B cell (primary cell): Measurements from ENCODE around the gene CCDC30. TPM values are rescaled to one million over a fixed set of nuclear protein-coding genes. Genes with fewer than 3 reads are reported as not detected.

Experiments
- ATAC-seq: fragments of 200-7000 bp; cut with Tn5 transposase; one replicate; pipeline ENCODE4 v1.10.0; 2021; ENCODE audit warnings: low read depth, mild to moderate bottlenecking, moderate number of reproducible peaks, moderate library complexity
- CTCF ChIA-PET: fragments of 350-600 bp; sonication (Branson Sonifier 250); formaldehyde crosslinking; loops from one replicate; lab custom pipeline; 2021; ENCODE audit warnings: antibody characterized with exemption, inconsistent platforms; lab: Charles Lee
- POLR2A ChIA-PET: fragments of 350-600 bp; sonication (Branson Sonifier 250); formaldehyde crosslinking; loops from one replicate; lab custom pipeline; 2021; ENCODE audit warnings: antibody characterized with exemption; lab: Charles Lee
- DNase-seq: peaks from one replicate; pipeline ENCODE4 v3.0.0; 2013
- H2AFZ ChIP-seq: 2 replicates; pipeline ENCODE4 v1.6.1; 2012; ENCODE audit warnings: mild to moderate bottlenecking, low read depth, low read length; ENCODE audit not compliant: insufficient read depth, poor library complexity, severe bottlenecking
- H3K27ac ChIP-seq, 2 donors: 1 replicate in 1 of 2; 2 replicates in 1 of 2; pipeline ENCODE4 v1.5.1; 2012 to 2013; ENCODE audit warnings: low read length in 2 of 2, mild to moderate bottlenecking in 2 of 2, moderate library complexity in 1 of 2
- H3K27me3 ChIP-seq, 4 experiments: fragments of 200-600 bp in 1 of 4; sonication (generic) in 1 of 4; replicated peaks in 1 of 4; 1 replicate in 2 of 4; 2 replicates in 2 of 4; pipeline versions ENCODE4 v1.6.1 to v1.7.0; 2013 to 2016; ENCODE audit warnings: low read length in 3 of 4, mild to moderate bottlenecking in 2 of 4, mixed read lengths in 1 of 4, moderate library complexity in 1 of 4; ENCODE audit not compliant: insufficient read depth in 4 of 4, control insufficient read depth in 3 of 4; ENCODE audit errors: control extremely low read depth in 1 of 4
- H3K36me3 ChIP-seq, 2 experiments: replicated peaks in 1 of 2; 1 replicate in 1 of 2; 2 replicates in 1 of 2; pipeline versions ENCODE4 v1.6.1 to v1.7.1; 2013; ENCODE audit warnings: low read length in 1 of 2; ENCODE audit not compliant: insufficient read depth in 2 of 2, control insufficient read depth in 1 of 2; ENCODE audit errors: control extremely low read depth in 1 of 2, extremely low read depth in 1 of 2
- H3K4me1 ChIP-seq, 2 donors: fragments of 200-600 bp in 1 of 2; sonication (generic) in 1 of 2; 1 replicate in 1 of 2; 2 replicates in 1 of 2; pipeline versions ENCODE4 v1.5.1 to v1.6.1; 2013 to 2017; ENCODE audit warnings: low read length in 2 of 2; ENCODE audit not compliant: control insufficient read depth in 2 of 2, insufficient read depth in 2 of 2
- H3K4me2 ChIP-seq: replicated peaks from 2 replicates; pipeline ENCODE3; 2012; ENCODE audit warnings: mild to moderate bottlenecking, low read depth, low read length; ENCODE audit not compliant: poor library complexity, severe bottlenecking
- H3K4me3 ChIP-seq, 5 experiments: fragments of 200-600 bp in 1 of 5; sonication (generic) in 1 of 5; 1 replicate in 3 of 5; 2 replicates in 2 of 5; pipeline versions ENCODE4 v1.5.1 to v1.7.0; 2011 to 2016; ENCODE audit warnings: low read length in 4 of 5, mild to moderate bottlenecking in 4 of 5, low read depth in 2 of 5, control low read depth in 1 of 5, moderate library complexity in 1 of 5; ENCODE audit not compliant: insufficient read depth in 1 of 5; ENCODE audit errors: control extremely low read depth in 1 of 5, extremely low read depth in 1 of 5
- H3K79me2 ChIP-seq: fragments of 200-600 bp; sonication (generic); one replicate; pipeline ENCODE4 v1.6.0; 2016; ENCODE audit warnings: low read length; ENCODE audit not compliant: control insufficient read depth, insufficient read depth
- H3K9ac ChIP-seq: fragments of 200-600 bp; sonication (generic); 2 replicates; pipeline ENCODE4 v1.6.1; 2017; ENCODE audit warnings: mild to moderate bottlenecking, low read length, moderate library complexity
- H3K9me3 ChIP-seq, 3 donors: one replicate each; pipeline versions ENCODE4 v1.6.1 to v1.7.1; 2013; ENCODE audit warnings: low read length in 2 of 3; ENCODE audit not compliant: control insufficient read depth in 2 of 3, insufficient read depth in 1 of 3; ENCODE audit errors: control extremely low read depth in 1 of 3
- H4K20me1 ChIP-seq: 2 replicates; pipeline ENCODE4 v1.6.0; 2012; ENCODE audit warnings: mild to moderate bottlenecking, low read length; ENCODE audit not compliant: insufficient read depth, control insufficient read depth, poor library complexity, severe bottlenecking
- H3K27ac Mint-ChIP-seq: one replicate; pipeline ENCODE4 v1.8.0; 2021; ENCODE audit warnings: mixed read lengths
- H3K27me3 Mint-ChIP-seq: one replicate; pipeline ENCODE4 v1.8.0; 2021; ENCODE audit warnings: mixed read lengths
- H3K4me1 Mint-ChIP-seq: one replicate; pipeline ENCODE4 v1.8.0; 2021; ENCODE audit warnings: mixed read lengths
- H3K4me3 Mint-ChIP-seq: one replicate; pipeline ENCODE4 v1.8.0; 2021; ENCODE audit warnings: mixed read lengths
- H3K9me3 Mint-ChIP-seq: one replicate; pipeline ENCODE4 v1.8.0; 2022; ENCODE audit warnings: mixed read lengths; ENCODE audit not compliant: insufficient read depth
- EZH2 ChIP-seq: IDR thresholded peaks from 2 replicates; pipeline ENCODE4 v1.6.1; 2012; ENCODE audit warnings: borderline replicate concordance, low read depth, mild to moderate bottlenecking, moderate library complexity, low read length; ENCODE audit not compliant: insufficient read depth, poor library complexity, severe bottlenecking
- WGBS: methylation state at CpG from one replicate; pipeline ENCODE4 v1.1.5; 2013; ENCODE audit warnings: missing lambda C conversion rate; ENCODE audit not compliant: insufficient coverage; 5-methylcytosine and 5-hydroxymethylcytosine counted together
- intact Hi-C: fragments of 100-400 bp; cut with micrococcal nuclease; formaldehyde crosslinking; loops from one replicate; pipeline ENCODE4 v1.10.0; 2022
- polyA plus RNA-seq: library from polyadenylated mRNA; depleted of rRNA; stranded (reverse); fragments of >200 nt; gene quantifications from 2 replicates; pipeline ENCODE4 v1.2.3, GENCODE V29; 2012
- total RNA-seq, 2 donors: library from RNA; stranded (reverse); fragments of 120-200 nt in 1 of 2; gene quantifications; 1 replicate in 1 of 2; 2 replicates in 1 of 2; pipeline versions ENCODE4 v1.2.3 to v1.2.4, GENCODE V29; 2013 to 2022
- TF ChIP-seq, protein P1 (sequence below): fragments of 200-600 bp; IDR thresholded peaks from one replicate; pipeline ENCODE4 v1.8.0; 2022; ENCODE audit warnings: antibody characterized with exemption, mild to moderate bottlenecking

Gene CCDC30
- total and polyA plus RNA-seq, 2 donors (not counting 1 experiment from before 2014, with no cell fraction given) = 1.4 to 7.4 TPM

GRCh38 chr1:42420121-42420520, 43.0 kb upstream of the CCDC30 start:
- H3K27me3 Mint-ChIP-seq = peaks cover 20% of the 10 kb centered on the region
- H3K4me2 ChIP-seq = no peak overlapping the region
- no peaks in the 10 kb centered on the region for H3K79me2 ChIP-seq
- 93% methylated on average over 3 of the region's 7 CpGs for WGBS
- ATAC-seq = no peak
- ChIA-PET CTCF (no interaction called here), POLR2A (no interaction called here)
- intact Hi-C loops = no loop called here
- no peak overlapping the region for H3K27ac Mint-ChIP-seq
- no peaks in the 10 kb centered on the region for H3K36me3 ChIP-seq
- H3K27me3 ChIP-seq = no peaks in the 10 kb centered on the region
- H3K27ac ChIP-seq = no peak overlapping the region
- H3K9ac ChIP-seq = no peak overlapping the region
- DNase-seq = no peak
- H4K20me1 ChIP-seq = no peaks in the 10 kb centered on the region
- no peaks in the 10 kb centered on the region for H3K9me3 Mint-ChIP-seq
- no peaks in the 10 kb centered on the region for H3K4me1 ChIP-seq
- no peaks in the 10 kb centered on the region for H3K4me1 Mint-ChIP-seq
- no peak overlapping the region for H2AFZ ChIP-seq
- no peak overlapping the region for H3K4me3 Mint-ChIP-seq
- H3K4me3 ChIP-seq = no peak overlapping the region
- no peak for TF ChIP-seq EZH2
- TF ChIP-seq, protein P1, sequence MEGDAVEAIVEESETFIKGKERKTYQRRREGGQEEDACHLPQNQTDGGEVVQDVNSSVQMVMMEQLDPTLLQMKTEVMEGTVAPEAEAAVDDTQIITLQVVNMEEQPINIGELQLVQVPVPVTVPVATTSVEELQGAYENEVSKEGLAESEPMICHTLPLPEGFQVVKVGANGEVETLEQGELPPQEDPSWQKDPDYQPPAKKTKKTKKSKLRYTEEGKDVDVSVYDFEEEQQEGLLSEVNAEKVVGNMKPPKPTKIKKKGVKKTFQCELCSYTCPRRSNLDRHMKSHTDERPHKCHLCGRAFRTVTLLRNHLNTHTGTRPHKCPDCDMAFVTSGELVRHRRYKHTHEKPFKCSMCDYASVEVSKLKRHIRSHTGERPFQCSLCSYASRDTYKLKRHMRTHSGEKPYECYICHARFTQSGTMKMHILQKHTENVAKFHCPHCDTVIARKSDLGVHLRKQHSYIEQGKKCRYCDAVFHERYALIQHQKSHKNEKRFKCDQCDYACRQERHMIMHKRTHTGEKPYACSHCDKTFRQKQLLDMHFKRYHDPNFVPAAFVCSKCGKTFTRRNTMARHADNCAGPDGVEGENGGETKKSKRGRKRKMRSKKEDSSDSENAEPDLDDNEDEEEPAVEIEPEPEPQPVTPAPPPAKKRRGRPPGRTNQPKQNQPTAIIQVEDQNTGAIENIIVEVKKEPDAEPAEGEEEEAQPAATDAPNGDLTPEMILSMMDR = no peak
- H3K9me3 ChIP-seq = no peaks in the 10 kb centered on the region

DNA sequence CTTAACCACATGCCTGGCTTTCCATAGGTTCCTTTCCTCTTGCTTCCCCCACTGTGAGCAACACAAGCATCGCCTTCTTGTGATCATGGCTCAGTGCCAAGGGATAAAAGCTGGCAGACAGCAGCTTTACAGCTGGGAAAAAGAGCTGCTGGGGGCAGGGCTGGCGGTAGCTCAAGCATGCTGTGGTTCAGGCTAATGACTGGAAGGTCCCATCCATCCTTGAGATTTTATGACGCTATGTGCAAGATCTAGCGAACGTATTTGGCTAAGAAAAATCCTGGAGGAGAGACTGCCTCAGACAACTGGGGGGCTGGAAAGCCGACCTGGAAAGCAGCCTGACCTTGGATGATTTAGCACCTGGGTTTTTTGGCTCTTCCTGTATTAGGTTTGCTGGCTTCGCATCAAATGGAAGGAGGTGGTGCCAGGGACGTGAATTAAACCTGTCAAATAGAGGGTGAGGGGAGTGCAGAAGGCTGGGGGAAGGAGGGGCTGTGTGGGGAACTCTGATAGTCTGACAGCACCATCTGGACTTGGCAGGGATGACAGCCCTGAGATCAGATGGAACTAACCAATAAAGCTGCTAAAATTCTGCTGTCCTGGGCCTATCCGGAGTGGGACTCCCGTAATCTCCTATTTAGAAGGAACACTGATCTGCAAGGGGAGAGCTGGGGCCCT, 42.0 kb upstream of the CCDC30 start:
- ChIA-PET POLR2A (no interaction called here), CTCF (interaction anchor here (1.2 kb wide), 1 partner anchor 1514 kb away, joined by 3 read pairs; no protein-coding TSS in a partner anchor)
- DNase-seq (no peak), ATAC-seq (no peak)
- Histone ChIP-seq H3K79me2 (no peaks in the 10 kb centered on the region), H3K4me2 (no peak overlapping the region), H3K27ac (no peak overlapping the region), H3K4me1 (no peaks in the 10 kb centered on the region), H3K27me3 (no peaks in the 10 kb centered on the region), H3K9me3 (no peaks in the 10 kb centered on the region), H4K20me1 (no peaks in the 10 kb centered on the region), H2AFZ (no peak overlapping the region), H3K4me3 (no peak overlapping the region), H3K9ac (no peak overlapping the region), H3K36me3 (no peaks in the 10 kb centered on the region)
- peaks cover 20% of the 10 kb centered on the region for H3K27me3 Mint-ChIP-seq
- H3K9me3 Mint-ChIP-seq = no peaks in the 10 kb centered on the region
- WGBS = 39% methylated on average over 10 of the region's 10 CpGs
- H3K4me1 Mint-ChIP-seq = no peaks in the 10 kb centered on the region
- no peak overlapping the region for H3K4me3 Mint-ChIP-seq
- intact Hi-C loops = no loop called here
- TF ChIP-seq EZH2 = no peak
- TF ChIP-seq, protein P1 = no peak
- no peak overlapping the region for H3K27ac Mint-ChIP-seq
